Mammary epithelial cell (primary cell): ENCODE measurements around the gene ARPC2.

ENCODE experiments used
- EZH2 ChIP-seq: IDR thresholded peaks from 2 replicates; pipeline ENCODE4 v1.6.1; 2012; ENCODE audit warnings: low read length, inconsistent platforms, borderline replicate concordance
- TF ChIP-seq, protein P1 (sequence below), 2 donors: IDR thresholded peaks in 1 of 2; conservative IDR thresholded peaks in 1 of 2; 2 replicates each; pipeline ENCODE4 v1.5.1; 2011 to 2012; ENCODE audit warnings: inconsistent platforms in 2 of 2, low read length in 2 of 2, mild to moderate bottlenecking in 2 of 2, control low read depth in 1 of 2, low read depth in 1 of 2; ENCODE audit not compliant: insufficient read depth in 1 of 2; ENCODE audit errors: extremely low read depth in 1 of 2

DNA sequence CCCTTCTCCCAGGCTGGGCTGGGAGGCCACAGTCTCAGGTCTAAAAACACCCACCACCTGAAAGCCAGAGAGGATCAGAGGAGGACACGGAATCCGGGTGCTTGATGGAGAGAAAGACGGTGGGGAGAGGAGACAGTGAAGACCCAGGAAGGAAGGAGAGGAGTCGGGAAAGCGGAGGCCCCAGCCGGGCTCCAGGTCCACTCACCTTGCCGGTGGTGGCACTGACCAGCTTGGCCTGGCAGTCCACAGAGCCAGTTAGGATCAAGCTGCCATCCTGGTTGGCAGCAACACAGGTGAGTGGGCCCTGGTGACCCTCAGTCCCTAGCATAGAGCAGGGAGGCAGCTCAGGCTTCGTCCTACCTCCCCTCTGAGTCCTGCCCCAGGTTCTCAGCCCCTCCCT is 48.6 kb downstream of the ARPC2 start:
- TF ChIP-seq, protein P1, sequence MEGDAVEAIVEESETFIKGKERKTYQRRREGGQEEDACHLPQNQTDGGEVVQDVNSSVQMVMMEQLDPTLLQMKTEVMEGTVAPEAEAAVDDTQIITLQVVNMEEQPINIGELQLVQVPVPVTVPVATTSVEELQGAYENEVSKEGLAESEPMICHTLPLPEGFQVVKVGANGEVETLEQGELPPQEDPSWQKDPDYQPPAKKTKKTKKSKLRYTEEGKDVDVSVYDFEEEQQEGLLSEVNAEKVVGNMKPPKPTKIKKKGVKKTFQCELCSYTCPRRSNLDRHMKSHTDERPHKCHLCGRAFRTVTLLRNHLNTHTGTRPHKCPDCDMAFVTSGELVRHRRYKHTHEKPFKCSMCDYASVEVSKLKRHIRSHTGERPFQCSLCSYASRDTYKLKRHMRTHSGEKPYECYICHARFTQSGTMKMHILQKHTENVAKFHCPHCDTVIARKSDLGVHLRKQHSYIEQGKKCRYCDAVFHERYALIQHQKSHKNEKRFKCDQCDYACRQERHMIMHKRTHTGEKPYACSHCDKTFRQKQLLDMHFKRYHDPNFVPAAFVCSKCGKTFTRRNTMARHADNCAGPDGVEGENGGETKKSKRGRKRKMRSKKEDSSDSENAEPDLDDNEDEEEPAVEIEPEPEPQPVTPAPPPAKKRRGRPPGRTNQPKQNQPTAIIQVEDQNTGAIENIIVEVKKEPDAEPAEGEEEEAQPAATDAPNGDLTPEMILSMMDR (conservative IDR thresholded peaks at IDR 0.05 in 1 of 2, IDR thresholded peaks at IDR 0.05 in 1 of 2; ENCODE audit: extremely low read depth in 1 of 2, insufficient read depth in 1 of 2, low read depth in 1 of 2, low read length in 2 of 2): no peak
- no peak for TF ChIP-seq EZH2
